ENCODE data around the gene FAT4.

The FAT4 gene

DNA sequence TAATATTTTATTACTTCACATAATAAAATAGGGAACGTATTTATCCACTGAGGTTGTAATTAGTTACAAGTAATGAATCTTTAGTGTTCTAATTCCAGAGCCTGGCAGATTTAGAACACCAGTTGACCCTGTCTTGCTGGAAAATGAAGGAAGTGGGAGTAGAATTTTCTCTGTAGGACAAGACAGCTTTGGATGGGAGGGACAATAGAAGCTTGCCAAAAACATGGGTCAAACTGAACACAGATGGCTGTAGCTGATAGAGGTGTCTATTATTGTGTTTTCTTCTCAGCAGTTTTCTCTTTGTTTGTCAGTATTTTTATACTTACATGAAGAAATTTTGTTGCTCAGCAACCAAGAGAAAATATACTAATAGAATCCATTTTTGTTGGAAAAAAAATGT lies 20.2 kb downstream of the FAT4 start:
- TF ChIP-seq, protein P1, sequence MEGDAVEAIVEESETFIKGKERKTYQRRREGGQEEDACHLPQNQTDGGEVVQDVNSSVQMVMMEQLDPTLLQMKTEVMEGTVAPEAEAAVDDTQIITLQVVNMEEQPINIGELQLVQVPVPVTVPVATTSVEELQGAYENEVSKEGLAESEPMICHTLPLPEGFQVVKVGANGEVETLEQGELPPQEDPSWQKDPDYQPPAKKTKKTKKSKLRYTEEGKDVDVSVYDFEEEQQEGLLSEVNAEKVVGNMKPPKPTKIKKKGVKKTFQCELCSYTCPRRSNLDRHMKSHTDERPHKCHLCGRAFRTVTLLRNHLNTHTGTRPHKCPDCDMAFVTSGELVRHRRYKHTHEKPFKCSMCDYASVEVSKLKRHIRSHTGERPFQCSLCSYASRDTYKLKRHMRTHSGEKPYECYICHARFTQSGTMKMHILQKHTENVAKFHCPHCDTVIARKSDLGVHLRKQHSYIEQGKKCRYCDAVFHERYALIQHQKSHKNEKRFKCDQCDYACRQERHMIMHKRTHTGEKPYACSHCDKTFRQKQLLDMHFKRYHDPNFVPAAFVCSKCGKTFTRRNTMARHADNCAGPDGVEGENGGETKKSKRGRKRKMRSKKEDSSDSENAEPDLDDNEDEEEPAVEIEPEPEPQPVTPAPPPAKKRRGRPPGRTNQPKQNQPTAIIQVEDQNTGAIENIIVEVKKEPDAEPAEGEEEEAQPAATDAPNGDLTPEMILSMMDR (IDR thresholded peaks at IDR 0.05; ENCODE audit: extremely low read depth, missing control alignments), result no peak
- DNase-seq (ENCODE audit: low spot score), result no peak

DNA sequence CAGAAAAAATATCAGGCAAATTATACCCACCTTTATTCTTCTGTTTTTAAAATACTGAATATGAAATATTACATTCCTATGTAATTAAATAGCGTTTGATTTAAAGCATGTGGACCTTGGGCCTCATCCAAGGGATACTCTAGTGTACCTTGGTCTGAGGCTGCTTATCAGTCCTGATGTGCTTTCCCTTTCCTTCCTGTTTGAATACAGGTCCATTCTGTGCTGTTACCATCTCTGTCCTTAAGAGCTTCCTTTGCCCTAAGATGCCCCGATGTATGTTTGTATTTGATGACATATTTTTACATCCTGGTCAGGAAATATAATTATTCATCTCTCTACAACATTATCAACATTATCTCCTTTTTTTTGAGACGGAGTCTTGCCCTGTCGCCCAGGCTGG lies 24.1 kb downstream of the FAT4 start:
- TF ChIP-seq, protein P1 (IDR thresholded peaks at IDR 0.05; ENCODE audit: extremely low read depth, missing control alignments), result no peak
- DNase-seq (ENCODE audit: low spot score), result no peak

DNA sequence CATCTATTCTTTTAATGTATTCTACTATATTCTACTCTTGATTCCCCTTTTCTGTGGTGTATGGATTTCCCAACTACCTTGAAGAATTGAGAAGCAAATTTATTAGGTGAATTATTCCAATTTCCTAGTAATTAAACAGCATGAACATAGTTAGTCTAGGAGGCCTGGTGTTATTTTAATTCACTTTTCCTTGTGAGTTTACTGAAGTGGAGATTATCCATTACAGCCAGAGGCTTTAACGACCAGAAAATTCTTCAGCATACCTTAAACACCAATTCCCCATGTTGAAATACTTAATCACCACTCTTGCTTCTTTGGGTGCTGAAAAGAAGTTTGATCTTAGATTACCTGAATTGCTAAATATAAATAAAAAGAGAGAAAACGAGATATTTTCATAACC lies 29.4 kb downstream of the FAT4 start:
- DNase-seq (ENCODE audit: low spot score), result no peak
- TF ChIP-seq, protein P1 (IDR thresholded peaks at IDR 0.05; ENCODE audit: extremely low read depth, missing control alignments), result no peak

DNA sequence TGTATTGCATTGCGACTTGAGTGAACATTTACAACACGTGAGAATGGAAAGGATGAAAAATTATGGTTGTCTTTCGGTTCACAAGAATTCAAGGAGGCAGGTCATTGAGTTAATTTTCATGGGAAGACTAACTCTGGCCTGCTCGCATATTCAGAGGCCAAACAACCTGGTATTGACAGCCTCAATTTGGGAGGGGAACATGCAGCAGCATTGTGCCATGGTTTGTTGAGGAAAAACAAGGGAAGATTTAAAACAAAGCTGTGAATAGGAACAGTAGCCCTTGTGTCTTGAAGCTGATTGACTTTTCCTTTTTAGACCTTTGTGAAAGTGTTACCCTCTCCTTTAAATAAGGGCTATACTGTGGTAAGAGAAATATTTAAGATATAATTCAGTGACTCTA lies 31.9 kb downstream of the FAT4 start:
- TF ChIP-seq, protein P1 (IDR thresholded peaks at IDR 0.05; ENCODE audit: extremely low read depth, missing control alignments), result no peak
- DNase-seq (ENCODE audit: low spot score), result no peak

DNA sequence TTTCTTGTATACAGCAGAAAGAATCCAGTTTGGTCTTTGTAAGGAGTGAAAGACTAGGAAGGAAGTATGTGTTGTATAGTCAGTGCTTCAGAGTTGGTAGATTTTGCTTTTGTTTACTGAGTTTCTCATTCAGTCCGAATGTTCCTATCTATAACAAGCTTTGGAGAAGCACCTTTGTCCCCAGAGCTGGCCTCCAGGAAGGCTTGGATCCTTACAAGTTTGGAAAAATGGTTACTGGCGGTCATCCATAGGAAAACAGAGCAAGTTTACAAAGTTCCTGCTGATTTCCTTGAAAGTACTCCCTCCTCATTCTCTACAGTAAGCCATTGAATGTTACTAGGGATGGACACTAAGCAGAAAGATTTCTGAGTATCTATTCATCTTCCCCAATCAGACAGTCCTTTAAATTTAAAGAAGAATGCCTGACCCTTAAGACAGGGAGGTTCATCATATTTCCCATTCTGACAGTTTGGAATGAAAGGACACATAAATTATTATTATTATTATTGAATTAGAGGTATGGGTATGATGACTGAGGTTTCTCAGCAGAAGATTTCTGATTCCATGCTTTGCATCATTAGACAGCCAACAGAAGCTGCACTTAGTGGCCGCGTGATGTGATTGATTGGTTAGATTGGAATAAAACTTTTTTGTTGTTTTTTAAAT lies 35.8 kb downstream of the FAT4 start:
- TF ChIP-seq, protein P1 (IDR thresholded peaks at IDR 0.05; ENCODE audit: extremely low read depth, missing control alignments), result no peak

DNA sequence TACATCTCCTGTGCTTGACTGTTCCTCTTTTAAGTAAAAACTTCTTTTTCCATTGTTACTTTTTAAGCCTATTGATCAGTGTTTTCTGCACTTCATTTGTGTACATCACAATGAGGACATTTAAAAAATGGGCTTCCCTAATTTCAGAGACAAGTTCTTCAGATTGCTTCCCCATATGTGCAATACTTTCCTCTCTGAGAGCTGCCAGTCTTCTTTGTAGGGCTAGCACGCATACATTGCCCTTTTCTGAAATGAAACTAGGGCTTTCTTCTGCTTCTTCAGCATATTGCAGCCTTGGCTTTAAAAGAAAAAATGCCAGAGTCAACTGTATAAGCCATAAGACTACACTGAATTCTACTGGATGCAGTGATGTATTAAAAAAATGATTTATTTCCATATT lies 37.8 kb downstream of the FAT4 start:
- TF ChIP-seq, protein P1 (IDR thresholded peaks at IDR 0.05; ENCODE audit: extremely low read depth, missing control alignments), result no peak
- no peak for DNase-seq (ENCODE audit: low spot score)

More for the DNA sequence above, 35.8 kb downstream of the FAT4 start:
- DNase-seq (ENCODE audit: low spot score), result no peak

DNA sequence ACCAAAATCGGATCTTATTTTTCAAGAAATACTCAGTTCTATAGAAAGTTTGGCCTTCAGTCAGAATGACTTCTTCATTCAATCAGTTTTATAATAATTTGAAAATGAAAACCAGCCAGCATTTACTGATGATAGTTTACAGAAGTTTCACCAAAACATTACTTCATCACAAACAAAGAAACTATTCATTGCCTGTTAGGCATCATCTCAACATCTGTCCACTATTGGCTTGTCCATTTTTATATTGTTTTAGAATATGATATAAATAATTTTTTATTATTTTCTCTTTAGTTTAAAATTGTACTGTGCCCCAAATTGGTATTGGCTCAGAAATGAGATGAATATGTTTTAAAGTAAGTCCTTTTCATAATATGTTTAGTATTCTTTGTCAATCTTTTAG lies 38.4 kb downstream of the FAT4 start:
- TF ChIP-seq, protein P1 (IDR thresholded peaks at IDR 0.05; ENCODE audit: extremely low read depth, missing control alignments), result no peak
- no peak for DNase-seq (ENCODE audit: low spot score)
